Prostate gland (tissue), 2 donors: ENCODE data around the gene AFF1.

Experiments
- POLR2A ChIP-seq: fragments of 450-650 bp; IDR thresholded peaks from one replicate; pipeline ENCODE4 v1.6.1; 2016; ENCODE audit warnings: antibody characterized with exemption, mild to moderate bottlenecking
- POLR2AphosphoS5 ChIP-seq: sonication (generic); formaldehyde crosslinking; IDR thresholded peaks from one replicate; pipeline ENCODE4 v1.6.1; 2017; ENCODE audit warnings: antibody characterized with exemption
- TF ChIP-seq, protein P1 (sequence below), 4 experiments: fragments of 200-600 bp in 2 of 4; fragments of 450-650 bp in 2 of 4; sonication (generic) in 2 of 4; IDR thresholded peaks; 1 replicate in 3 of 4; 2 replicates in 1 of 4; pipeline ENCODE4 v1.5.1; 2016 to 2019; ENCODE audit warnings: antibody characterized with exemption in 4 of 4, mild to moderate bottlenecking in 2 of 4, moderate library complexity in 2 of 4

DNA sequence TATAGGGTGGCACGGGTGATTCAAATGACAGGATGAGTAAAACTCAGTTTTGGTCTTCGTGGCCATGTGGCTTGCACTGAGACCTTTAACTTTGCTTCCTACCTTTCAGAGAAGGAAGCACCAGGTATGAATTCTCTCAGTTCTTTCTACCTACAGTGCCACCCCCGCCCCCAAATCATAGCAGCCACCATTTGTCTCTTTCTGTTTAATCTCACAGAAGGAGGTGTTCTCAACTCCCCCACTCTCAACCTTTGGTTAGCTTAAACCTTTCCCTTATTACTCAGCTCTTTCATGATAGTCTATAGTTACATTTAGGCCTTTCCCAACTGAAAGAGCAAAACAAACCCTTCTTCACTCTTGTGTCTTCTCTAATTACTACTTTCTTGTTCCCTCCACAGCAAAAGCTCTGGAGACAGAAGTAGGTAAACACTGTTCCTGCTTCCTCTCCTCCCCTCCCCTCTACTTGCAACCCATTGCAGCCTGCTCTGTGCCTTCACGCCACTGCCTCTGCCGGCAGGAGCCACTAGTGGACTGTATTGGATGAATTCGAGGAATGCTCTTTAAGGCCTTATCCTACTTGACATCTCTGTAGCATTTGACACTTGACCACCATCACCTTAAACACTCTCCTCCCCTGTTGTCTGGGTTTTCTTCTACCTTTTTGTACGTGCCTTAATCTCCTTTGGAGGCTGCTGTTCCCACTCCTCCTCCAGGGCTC is 123.7 kb downstream of the AFF1 start:
- TF ChIP-seq POLR2A: no peak
- TF ChIP-seq, protein P1, sequence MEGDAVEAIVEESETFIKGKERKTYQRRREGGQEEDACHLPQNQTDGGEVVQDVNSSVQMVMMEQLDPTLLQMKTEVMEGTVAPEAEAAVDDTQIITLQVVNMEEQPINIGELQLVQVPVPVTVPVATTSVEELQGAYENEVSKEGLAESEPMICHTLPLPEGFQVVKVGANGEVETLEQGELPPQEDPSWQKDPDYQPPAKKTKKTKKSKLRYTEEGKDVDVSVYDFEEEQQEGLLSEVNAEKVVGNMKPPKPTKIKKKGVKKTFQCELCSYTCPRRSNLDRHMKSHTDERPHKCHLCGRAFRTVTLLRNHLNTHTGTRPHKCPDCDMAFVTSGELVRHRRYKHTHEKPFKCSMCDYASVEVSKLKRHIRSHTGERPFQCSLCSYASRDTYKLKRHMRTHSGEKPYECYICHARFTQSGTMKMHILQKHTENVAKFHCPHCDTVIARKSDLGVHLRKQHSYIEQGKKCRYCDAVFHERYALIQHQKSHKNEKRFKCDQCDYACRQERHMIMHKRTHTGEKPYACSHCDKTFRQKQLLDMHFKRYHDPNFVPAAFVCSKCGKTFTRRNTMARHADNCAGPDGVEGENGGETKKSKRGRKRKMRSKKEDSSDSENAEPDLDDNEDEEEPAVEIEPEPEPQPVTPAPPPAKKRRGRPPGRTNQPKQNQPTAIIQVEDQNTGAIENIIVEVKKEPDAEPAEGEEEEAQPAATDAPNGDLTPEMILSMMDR (IDR thresholded peaks at IDR 0.05): peak in 2 of 4 experiments; percentile 6 to 13
- TF ChIP-seq POLR2AphosphoS5: no peak
